ENCODE results near the gene ZNF385B. TPM values are rescaled to one million over a fixed set of nuclear protein-coding genes. Genes with fewer than 3 reads are reported as not detected.

Gene ZNF385B
- polyA plus RNA-seq, 1 donor from 2014 or later = 0.31 TPM

- H3K27ac ChIP-seq (ENCODE audit: low read length) = no peak overlapping the region
- TF ChIP-seq CTCF (IDR thresholded peaks at IDR 0.05; ENCODE audit: poor library complexity, severe bottlenecking) (no peak), RAD21 (conservative IDR thresholded peaks at IDR 0.05) (no peak), MXI1 (conservative IDR thresholded peaks at IDR 0.05; ENCODE audit: poor library complexity, severe bottlenecking) (no peak), POLR2AphosphoS5 (IDR thresholded peaks at IDR 0.05) (no peak), REST (IDR thresholded peaks at IDR 0.05; ENCODE audit: borderline replicate concordance) (no peak), TAF1 (IDR thresholded peaks at IDR 0.05; ENCODE audit: low read depth) (no peak), SMC3 (conservative IDR thresholded peaks at IDR 0.05; ENCODE audit: poor library complexity) (no peak), EP300 (conservative IDR thresholded peaks at IDR 0.05; ENCODE audit: poor library complexity, severe bottlenecking) (no peak), EZH2 (IDR thresholded peaks at IDR 0.05; ENCODE audit: borderline replicate concordance, insufficient read depth, low read length, poor library complexity, severe bottlenecking) (no peak)
- H4K20me1 ChIP-seq (ENCODE audit: insufficient read depth) = no peaks in the 10 kb centered on the region
These were observed 325.2 kb downstream of the ZNF385B start for GRCh38 chr2:179536185-179536584.

GRCh38 chr2:179533875-179534274 is 327.5 kb downstream of the ZNF385B start:
- peaks cover under 1% of the 10 kb centered on the region for H3K9me3 ChIP-seq (ENCODE audit: low read length)
- H3K36me3 ChIP-seq (ENCODE audit: insufficient read depth, low read length) = no peaks in the 10 kb centered on the region
- H3F3A ChIP-seq (ENCODE audit: insufficient read depth, low read length, poor library complexity, severe bottlenecking) = peaks cover 5% of the 10 kb centered on the region
- no peaks in the 10 kb centered on the region for H3K27me3 ChIP-seq (ENCODE audit: insufficient read depth, low read depth, low read length)
- no peaks in the 10 kb centered on the region for H4K20me1 ChIP-seq (ENCODE audit: insufficient read depth)
- no peak overlapping the region for H3K4me2 ChIP-seq (ENCODE audit: low read length)
- H3K4me3 ChIP-seq (ENCODE audit: low read length) = no peak overlapping the region
- H3K79me2 ChIP-seq (replicated peaks; ENCODE audit: insufficient read depth, low read length) = no peaks in the 10 kb centered on the region
- TF ChIP-seq TAF1 (IDR thresholded peaks at IDR 0.05; ENCODE audit: low read depth) (no peak), CTCF (IDR thresholded peaks at IDR 0.05; ENCODE audit: poor library complexity, severe bottlenecking) (no peak), RAD21 (conservative IDR thresholded peaks at IDR 0.05) (no peak), EZH2 (IDR thresholded peaks at IDR 0.05; ENCODE audit: borderline replicate concordance, insufficient read depth, low read length, poor library complexity, severe bottlenecking) (no peak), MXI1 (conservative IDR thresholded peaks at IDR 0.05; ENCODE audit: poor library complexity, severe bottlenecking) (no peak), EP300 (conservative IDR thresholded peaks at IDR 0.05; ENCODE audit: poor library complexity, severe bottlenecking) (no peak), REST (IDR thresholded peaks at IDR 0.05; ENCODE audit: borderline replicate concordance) (no peak), SMC3 (conservative IDR thresholded peaks at IDR 0.05; ENCODE audit: poor library complexity) (no peak), POLR2AphosphoS5 (IDR thresholded peaks at IDR 0.05) (no peak)
- H3K9me2 ChIP-seq (ENCODE audit: insufficient read depth, low read length) = no peaks in the 10 kb centered on the region
- H3K9ac ChIP-seq (ENCODE audit: low read length) = no peak overlapping the region
- no peak overlapping the region for H2AFZ ChIP-seq (ENCODE audit: low read depth, low read length)
- H3K27ac ChIP-seq (ENCODE audit: low read length) = no peak overlapping the region

More at GRCh38 chr2:179536185-179536584, 325.2 kb downstream of the ZNF385B start:
- Histone ChIP-seq H3F3A (ENCODE audit: insufficient read depth, low read length, poor library complexity, severe bottlenecking) (peaks cover 5% of the 10 kb centered on the region), H3K4me3 (ENCODE audit: low read length) (no peak overlapping the region), H3K9me3 (ENCODE audit: low read length) (peaks cover 3% of the 10 kb centered on the region), H3K27me3 (ENCODE audit: insufficient read depth, low read depth, low read length) (no peaks in the 10 kb centered on the region), H3K4me2 (ENCODE audit: low read length) (no peak overlapping the region), H2AFZ (ENCODE audit: low read depth, low read length) (no peak overlapping the region), H3K9ac (ENCODE audit: low read length) (no peak overlapping the region), H3K9me2 (ENCODE audit: insufficient read depth, low read length) (no peaks in the 10 kb centered on the region), H3K79me2 (replicated peaks; ENCODE audit: insufficient read depth, low read length) (no peaks in the 10 kb centered on the region), H3K36me3 (ENCODE audit: insufficient read depth, low read length) (no peaks in the 10 kb centered on the region)

Data from neural cell (in vitro differentiated cells).